ENCODE data around the gene PDLIM3. TPM values are rescaled to one million over a fixed set of nuclear protein-coding genes. Genes with fewer than 3 reads are reported as not detected.
"Not testable (repeated sequence)": the region's sequence is repeated elsewhere in the genome, so short reads cannot be mapped to it uniquely, and the experiment has no call there.

The PDLIM3 gene
- total RNA-seq, 1 donor, result 2.2 TPM

DNA sequence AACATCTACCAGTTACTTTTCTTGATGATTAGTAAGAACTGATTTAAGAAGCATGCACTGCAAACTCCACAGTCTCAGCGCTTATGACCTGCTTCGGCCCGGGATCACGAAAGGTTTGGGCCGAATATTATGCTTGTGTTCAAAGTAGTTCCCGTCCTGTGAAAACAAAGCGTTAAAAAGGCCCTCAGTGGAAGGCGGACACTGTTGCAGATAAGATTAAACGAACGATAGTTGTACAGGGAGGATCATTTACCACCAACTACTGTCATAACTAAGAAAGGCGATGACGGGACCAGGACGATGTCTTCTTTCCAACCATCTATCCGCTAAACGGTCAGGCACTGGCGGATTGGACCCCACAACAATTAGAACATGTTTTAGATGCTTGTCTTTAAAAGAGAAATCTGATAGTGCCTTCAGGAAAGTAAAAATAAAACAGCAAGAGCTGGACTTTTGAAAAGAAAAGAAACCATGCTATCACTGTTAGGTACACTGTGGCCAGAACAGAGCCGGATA is 21.1 kb downstream of the PDLIM3 start:
- Histone ChIP-seq H3K36me3 (ENCODE audit: insufficient read depth, low read length) (no peaks in the 10 kb centered on the region), H3K27ac (ENCODE audit: low read depth, low read length) (no peak overlapping the region)
- TF ChIP-seq, protein P1, sequence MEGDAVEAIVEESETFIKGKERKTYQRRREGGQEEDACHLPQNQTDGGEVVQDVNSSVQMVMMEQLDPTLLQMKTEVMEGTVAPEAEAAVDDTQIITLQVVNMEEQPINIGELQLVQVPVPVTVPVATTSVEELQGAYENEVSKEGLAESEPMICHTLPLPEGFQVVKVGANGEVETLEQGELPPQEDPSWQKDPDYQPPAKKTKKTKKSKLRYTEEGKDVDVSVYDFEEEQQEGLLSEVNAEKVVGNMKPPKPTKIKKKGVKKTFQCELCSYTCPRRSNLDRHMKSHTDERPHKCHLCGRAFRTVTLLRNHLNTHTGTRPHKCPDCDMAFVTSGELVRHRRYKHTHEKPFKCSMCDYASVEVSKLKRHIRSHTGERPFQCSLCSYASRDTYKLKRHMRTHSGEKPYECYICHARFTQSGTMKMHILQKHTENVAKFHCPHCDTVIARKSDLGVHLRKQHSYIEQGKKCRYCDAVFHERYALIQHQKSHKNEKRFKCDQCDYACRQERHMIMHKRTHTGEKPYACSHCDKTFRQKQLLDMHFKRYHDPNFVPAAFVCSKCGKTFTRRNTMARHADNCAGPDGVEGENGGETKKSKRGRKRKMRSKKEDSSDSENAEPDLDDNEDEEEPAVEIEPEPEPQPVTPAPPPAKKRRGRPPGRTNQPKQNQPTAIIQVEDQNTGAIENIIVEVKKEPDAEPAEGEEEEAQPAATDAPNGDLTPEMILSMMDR (IDR thresholded peaks at IDR 0.05; ENCODE audit: extremely low read depth, low read depth, low read length), result no peak

DNA sequence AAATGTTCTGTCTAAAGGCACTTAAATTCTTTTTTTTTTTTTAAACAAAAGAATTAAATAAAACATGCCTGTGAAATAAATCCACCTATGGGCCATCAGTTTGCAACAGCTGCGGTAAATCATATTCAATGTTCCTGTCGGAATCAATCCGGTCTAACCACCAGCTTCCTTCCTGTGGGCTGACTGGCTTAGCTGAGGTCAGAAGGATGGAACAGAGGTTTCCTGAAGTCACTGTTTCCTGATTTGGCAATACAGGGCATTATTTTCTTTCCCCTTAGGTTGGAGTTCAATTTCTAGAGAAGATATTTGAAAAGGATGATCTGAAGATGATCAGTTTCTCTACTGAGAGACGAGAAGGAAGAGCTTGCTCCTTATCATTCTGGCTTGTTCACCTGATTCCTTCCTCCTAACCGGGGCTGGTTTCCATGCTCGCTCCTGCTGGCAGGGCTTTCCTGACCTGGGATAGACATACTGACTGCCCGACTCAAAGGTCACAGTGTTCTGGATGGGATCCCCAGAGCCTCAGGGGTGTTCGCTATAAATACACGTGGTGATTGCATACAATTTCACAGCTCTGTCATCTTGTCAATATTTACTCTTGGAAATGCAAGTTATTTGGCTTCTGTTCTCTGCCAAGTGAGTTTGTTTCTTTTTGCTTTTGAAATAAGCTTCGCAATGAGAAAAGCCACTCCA is 21.7 kb downstream of the PDLIM3 start:
- peak overlapping the region; percentile 77 for H3K4me2 ChIP-seq (ENCODE audit: insufficient read depth, low read length)
- TF ChIP-seq, protein P1 (IDR thresholded peaks at IDR 0.05; ENCODE audit: extremely low read depth, low read depth, low read length), result no peak
- H4K20me1 ChIP-seq (ENCODE audit: insufficient read depth, low read length), result no peaks in the 10 kb centered on the region
- no peaks in the 10 kb centered on the region for H3K27me3 ChIP-seq (ENCODE audit: insufficient read depth, low read length)
- no peaks in the 10 kb centered on the region for H3K36me3 ChIP-seq (ENCODE audit: insufficient read depth, low read length)
- peaks cover 19% of the 10 kb centered on the region for H3K4me1 ChIP-seq (ENCODE audit: insufficient read depth, low read length)
- peak overlapping the region; percentile 30 for H2AFZ ChIP-seq (ENCODE audit: low read length)
- H3K9me3 ChIP-seq (ENCODE audit: low read depth, low read length), result no peaks in the 10 kb centered on the region
- no peak overlapping the region for H3K4me3 ChIP-seq (ENCODE audit: insufficient read depth, low read length)
- DNase-seq (ENCODE audit: insufficient read length, low spot score, missing footprints), result no peak
- H3K27ac ChIP-seq (ENCODE audit: low read depth, low read length), result no peak overlapping the region
- H3K79me2 ChIP-seq (ENCODE audit: insufficient read depth, low read length), result no peaks in the 10 kb centered on the region

More for the DNA sequence above, 21.1 kb downstream of the PDLIM3 start:
- Histone ChIP-seq H3K27me3 (ENCODE audit: insufficient read depth, low read length) (no peaks in the 10 kb centered on the region), H3K4me2 (ENCODE audit: insufficient read depth, low read length) (no peak overlapping the region), H3K79me2 (ENCODE audit: insufficient read depth, low read length) (no peaks in the 10 kb centered on the region), H3K4me3 (ENCODE audit: insufficient read depth, low read length) (no peak overlapping the region), H3K9me3 (ENCODE audit: low read depth, low read length) (no peaks in the 10 kb centered on the region), H4K20me1 (ENCODE audit: insufficient read depth, low read length) (no peaks in the 10 kb centered on the region), H2AFZ (ENCODE audit: low read length) (peak overlapping the region; percentile 30), H3K4me1 (ENCODE audit: insufficient read depth, low read length) (peaks cover 19% of the 10 kb centered on the region)
- DNase-seq (ENCODE audit: insufficient read length, low spot score, missing footprints), result no peak

DNA sequence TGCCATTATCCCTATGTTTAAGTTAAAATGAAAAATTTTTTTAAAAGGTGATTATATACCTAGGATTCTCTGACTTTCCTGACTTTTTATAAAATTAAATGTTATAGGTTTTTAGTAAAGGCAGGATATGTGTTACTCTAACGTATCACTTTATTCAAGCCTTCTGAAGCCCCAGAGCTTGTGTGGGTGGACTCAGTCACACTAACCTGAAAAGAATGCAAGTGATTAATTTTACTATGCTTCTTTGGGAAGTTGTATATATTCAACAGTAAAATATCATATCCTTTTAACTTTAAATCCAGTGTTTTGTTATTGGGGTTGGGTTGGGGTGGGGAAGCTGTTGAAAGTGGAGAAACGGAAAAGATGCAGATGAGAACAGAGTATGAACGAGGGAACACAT is 22.8 kb downstream of the PDLIM3 start:
- Histone ChIP-seq H3K4me3 (ENCODE audit: insufficient read depth, low read length) (peak overlapping the region; percentile 41), H2AFZ (ENCODE audit: low read length) (peak overlapping the region; percentile 47), H3K27me3 (ENCODE audit: insufficient read depth, low read length) (no peaks in the 10 kb centered on the region), H4K20me1 (ENCODE audit: insufficient read depth, low read length) (no peaks in the 10 kb centered on the region), H3K4me1 (ENCODE audit: insufficient read depth, low read length) (peaks cover 19% of the 10 kb centered on the region), H3K27ac (ENCODE audit: low read depth, low read length) (peak overlapping the region; percentile 64), H3K79me2 (ENCODE audit: insufficient read depth, low read length) (no peaks in the 10 kb centered on the region), H3K9me3 (ENCODE audit: low read depth, low read length) (no peaks in the 10 kb centered on the region), H3K36me3 (ENCODE audit: insufficient read depth, low read length) (no peaks in the 10 kb centered on the region), H3K4me2 (ENCODE audit: insufficient read depth, low read length) (peak overlapping the region; percentile 77)
- peak; percentile 91 for DNase-seq (ENCODE audit: insufficient read length, low spot score, missing footprints)
- TF ChIP-seq, protein P1 (IDR thresholded peaks at IDR 0.05; ENCODE audit: extremely low read depth, low read depth, low read length), result no peak

DNA sequence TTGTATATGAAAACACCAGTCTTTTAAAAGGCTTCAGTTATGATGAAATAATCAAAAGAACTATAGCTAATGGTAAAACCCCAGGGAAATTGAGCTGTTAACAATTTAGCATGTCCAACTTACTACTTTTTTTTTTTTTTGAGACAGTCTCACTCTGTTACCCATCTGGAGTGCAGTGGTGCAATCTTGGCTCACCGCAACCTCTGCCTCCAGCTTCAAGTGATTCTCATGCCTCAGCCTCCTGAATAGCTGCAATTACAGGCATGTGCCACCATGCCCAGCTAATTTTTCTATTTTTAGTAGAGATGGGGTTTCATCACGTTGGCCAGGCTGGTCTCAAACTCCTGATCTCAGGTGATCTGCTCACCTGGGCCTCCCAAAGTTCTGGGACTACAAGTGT is 24.1 kb downstream of the PDLIM3 start:
- not testable (repeated sequence) for H3K27me3 ChIP-seq (ENCODE audit: insufficient read depth, low read length); H3K4me3 ChIP-seq (ENCODE audit: insufficient read depth, low read length); H3K36me3 ChIP-seq (ENCODE audit: insufficient read depth, low read length); H3K79me2 ChIP-seq (ENCODE audit: insufficient read depth, low read length); H3K27ac ChIP-seq (ENCODE audit: low read depth, low read length); DNase-seq (ENCODE audit: insufficient read length, low spot score, missing footprints); H2AFZ ChIP-seq (ENCODE audit: low read length); H3K9me3 ChIP-seq (ENCODE audit: low read depth, low read length); H3K4me2 ChIP-seq (ENCODE audit: insufficient read depth, low read length); H4K20me1 ChIP-seq (ENCODE audit: insufficient read depth, low read length)
- peaks cover 19% of the 10 kb centered on the region for H3K4me1 ChIP-seq (ENCODE audit: insufficient read depth, low read length)

Data from osteoblast (primary cell).